Activated B cell treated with CpG ODN at 0.5 μM for 24 hours (primary cell): ENCODE results near the gene MINDY4B. TPM values are rescaled to one million over a fixed set of nuclear protein-coding genes. Genes with fewer than 3 reads are reported as not detected.
"Not testable (repeated sequence)": the region's sequence is repeated elsewhere in the genome, so short reads cannot be mapped to it uniquely, and the experiment has no call there.

Experiments
- ATAC-seq: fragments of 200-7000 bp; cut with Tn5 transposase; one replicate; pipeline ENCODE4 v1.10.0; 2021; ENCODE audit warnings: low read depth, mild to moderate bottlenecking, moderate library complexity
- CTCF ChIA-PET: fragments of 350-600 bp; sonication (Branson Sonifier 250); formaldehyde crosslinking; loops from one replicate; lab custom pipeline; 2021; ENCODE audit warnings: antibody characterized with exemption; lab: Charles Lee
- POLR2A ChIA-PET: fragments of 350-600 bp; sonication (Branson Sonifier 250); formaldehyde crosslinking; loops from one replicate; lab custom pipeline; 2021; ENCODE audit warnings: antibody characterized with exemption; lab: Charles Lee
- DNase-seq: peaks from one replicate; pipeline ENCODE4 v3.0.0; 2022
- H3K27ac Mint-ChIP-seq: one replicate; pipeline ENCODE4 v1.8.0; 2020; ENCODE audit warnings: mixed read lengths
- H3K27me3 Mint-ChIP-seq: one replicate; pipeline ENCODE4 v1.8.0; 2021; ENCODE audit warnings: mixed read lengths
- H3K36me3 Mint-ChIP-seq: one replicate; pipeline ENCODE4 v1.8.0; 2021; ENCODE audit warnings: low read depth, mixed read lengths
- H3K4me1 Mint-ChIP-seq: one replicate; pipeline ENCODE4 v1.8.0; 2021; ENCODE audit warnings: mixed read lengths
- H3K4me3 Mint-ChIP-seq: one replicate; pipeline ENCODE4 v1.8.0; 2020; ENCODE audit warnings: mild to moderate bottlenecking, mixed read lengths
- H3K9me3 Mint-ChIP-seq: one replicate; pipeline ENCODE4 v1.8.0; 2020; ENCODE audit warnings: mixed read lengths
- intact Hi-C: fragments of 100-400 bp; cut with micrococcal nuclease; formaldehyde crosslinking; loops from one replicate; pipeline ENCODE4 v1.15.1; 2024
- total RNA-seq: library from RNA; stranded (reverse); gene quantifications from 2 replicates; pipeline ENCODE4 v1.2.3, GENCODE V29; 2022
- TF ChIP-seq, protein P1 (sequence below): fragments of 200-600 bp; IDR thresholded peaks from one replicate; pipeline ENCODE4 v1.8.0; 2022; ENCODE audit warnings: antibody characterized with exemption, mild to moderate bottlenecking

The MINDY4B gene
- total RNA-seq, 1 donor from 2014 or later: not detected

DNA sequence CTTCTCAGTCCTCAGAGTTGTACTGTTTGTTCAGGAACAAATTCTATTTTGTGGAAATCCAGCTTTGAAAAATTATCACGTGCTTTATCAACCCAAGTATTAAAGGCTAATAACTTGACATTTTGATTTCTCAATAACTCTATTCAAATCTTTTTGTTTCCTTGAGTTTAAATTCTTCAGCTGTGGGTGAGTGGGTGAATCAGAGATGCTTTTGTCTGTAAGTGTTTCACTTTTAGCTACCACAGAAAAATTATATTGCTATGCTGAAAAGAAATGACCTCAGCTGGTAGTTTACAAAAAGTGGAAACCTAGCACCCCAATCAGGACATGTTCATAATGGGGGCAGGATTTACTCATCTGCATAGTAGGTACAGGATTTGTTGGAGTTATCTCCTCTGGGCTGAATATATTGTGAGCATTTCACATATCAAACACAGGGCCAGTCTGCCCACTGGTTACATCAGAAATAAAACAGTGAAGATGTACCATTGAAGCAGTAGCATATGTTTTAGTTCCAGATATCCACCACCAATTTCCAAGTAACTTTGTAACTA, 30.5 kb downstream of the MINDY4B start:
- H3K4me3 Mint-ChIP-seq: no peak overlapping the region
- H3K27me3 Mint-ChIP-seq: no peaks in the 10 kb centered on the region
- ChIA-PET CTCF (interaction anchor here (1.9 kb wide), 1 partner anchor 10 kb away, joined by 8 read pairs; no protein-coding TSS in a partner anchor), POLR2A (no interaction called here)
- H3K27ac Mint-ChIP-seq: no peak overlapping the region
- no peaks in the 10 kb centered on the region for H3K4me1 Mint-ChIP-seq
- DNase-seq: no peak
- no peaks in the 10 kb centered on the region for H3K9me3 Mint-ChIP-seq
- intact Hi-C loops: no loop called here
- H3K36me3 Mint-ChIP-seq: no peaks in the 10 kb centered on the region
- ATAC-seq: no peak
- TF ChIP-seq, protein P1, sequence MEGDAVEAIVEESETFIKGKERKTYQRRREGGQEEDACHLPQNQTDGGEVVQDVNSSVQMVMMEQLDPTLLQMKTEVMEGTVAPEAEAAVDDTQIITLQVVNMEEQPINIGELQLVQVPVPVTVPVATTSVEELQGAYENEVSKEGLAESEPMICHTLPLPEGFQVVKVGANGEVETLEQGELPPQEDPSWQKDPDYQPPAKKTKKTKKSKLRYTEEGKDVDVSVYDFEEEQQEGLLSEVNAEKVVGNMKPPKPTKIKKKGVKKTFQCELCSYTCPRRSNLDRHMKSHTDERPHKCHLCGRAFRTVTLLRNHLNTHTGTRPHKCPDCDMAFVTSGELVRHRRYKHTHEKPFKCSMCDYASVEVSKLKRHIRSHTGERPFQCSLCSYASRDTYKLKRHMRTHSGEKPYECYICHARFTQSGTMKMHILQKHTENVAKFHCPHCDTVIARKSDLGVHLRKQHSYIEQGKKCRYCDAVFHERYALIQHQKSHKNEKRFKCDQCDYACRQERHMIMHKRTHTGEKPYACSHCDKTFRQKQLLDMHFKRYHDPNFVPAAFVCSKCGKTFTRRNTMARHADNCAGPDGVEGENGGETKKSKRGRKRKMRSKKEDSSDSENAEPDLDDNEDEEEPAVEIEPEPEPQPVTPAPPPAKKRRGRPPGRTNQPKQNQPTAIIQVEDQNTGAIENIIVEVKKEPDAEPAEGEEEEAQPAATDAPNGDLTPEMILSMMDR: no peak

DNA sequence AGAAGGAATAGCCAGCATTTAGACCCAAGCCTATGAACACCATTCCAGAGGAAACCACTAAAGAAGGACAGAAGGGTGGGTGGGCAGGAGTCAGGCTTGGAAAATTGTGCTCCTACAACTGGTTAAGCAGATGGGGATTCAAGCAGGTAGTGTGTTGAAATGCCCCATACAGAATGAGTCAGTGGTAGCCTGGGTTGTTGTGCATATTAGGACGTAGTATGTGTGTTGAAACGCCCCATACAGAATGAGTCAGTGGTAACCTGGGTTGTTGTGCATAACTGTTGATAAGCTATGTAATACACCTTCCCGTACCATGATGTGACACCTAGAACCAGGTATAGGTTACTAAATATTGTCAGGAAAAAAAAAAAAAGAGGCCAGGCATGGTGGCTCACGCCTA, 34.0 kb downstream of the MINDY4B start:
- CTCF ChIA-PET: no interaction called here
- Mint-ChIP-seq H3K4me1 (no peaks in the 10 kb centered on the region), H3K27me3 (peaks cover 3% of the 10 kb centered on the region), H3K27ac (no peak overlapping the region), H3K4me3 (no peak overlapping the region), H3K36me3 (no peaks in the 10 kb centered on the region), H3K9me3 (no peaks in the 10 kb centered on the region)
- ATAC-seq (no peak), DNase-seq (no peak)
- TF ChIP-seq, protein P1: no peak
- intact Hi-C loops: no loop called here
- POLR2A ChIA-PET: no interaction called here

DNA sequence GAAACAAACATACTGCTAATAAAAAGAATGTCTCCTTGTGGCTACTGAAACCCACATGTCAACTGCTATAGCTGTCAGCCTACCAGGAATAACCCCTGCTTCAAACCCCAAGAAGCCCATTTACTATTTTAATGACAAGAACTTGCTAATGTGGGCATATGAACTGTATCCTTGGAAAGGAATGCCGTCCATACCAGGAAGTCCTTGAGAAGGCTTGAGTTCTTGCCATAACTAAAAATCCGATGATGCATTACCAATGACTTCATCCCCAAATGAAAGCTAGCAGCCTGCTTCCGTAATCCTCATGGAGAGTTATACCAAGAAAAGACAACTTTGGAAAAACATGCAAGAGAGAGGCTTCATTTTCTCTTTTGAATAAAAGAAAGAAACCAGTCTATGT, 34.8 kb downstream of the MINDY4B start:
- no peaks in the 10 kb centered on the region for H3K9me3 Mint-ChIP-seq
- no peaks in the 10 kb centered on the region for H3K36me3 Mint-ChIP-seq
- H3K4me1 Mint-ChIP-seq: peaks cover under 1% of the 10 kb centered on the region
- no peak for DNase-seq
- ChIA-PET POLR2A (no interaction called here), CTCF (no interaction called here)
- peaks cover 4% of the 10 kb centered on the region for H3K27me3 Mint-ChIP-seq
- H3K27ac Mint-ChIP-seq: no peak overlapping the region
- H3K4me3 Mint-ChIP-seq: no peak overlapping the region
- TF ChIP-seq, protein P1: no peak
- no peak for ATAC-seq
- intact Hi-C loops: no loop called here

DNA sequence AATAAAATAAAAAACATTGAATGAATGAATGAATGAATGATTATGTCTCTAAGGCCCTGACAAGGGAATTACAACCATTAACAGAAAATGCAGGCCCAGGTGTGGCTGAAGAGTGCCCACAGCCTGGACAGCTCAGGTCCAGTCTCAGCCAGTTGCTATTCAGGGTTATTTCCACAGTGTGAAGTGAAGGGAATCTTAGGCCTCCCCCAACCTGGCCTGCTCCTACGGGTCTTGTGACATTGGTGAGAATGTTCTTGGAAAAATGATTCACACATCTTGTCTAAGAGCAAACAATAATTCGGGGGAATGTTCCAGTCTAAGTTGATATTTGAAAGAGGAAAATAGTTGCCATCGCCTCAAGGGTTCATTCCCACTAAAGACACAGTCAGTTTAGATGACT, 37.0 kb downstream of the MINDY4B start:
- DNase-seq (no peak), ATAC-seq (no peak)
- no peak overlapping the region for H3K4me3 Mint-ChIP-seq
- H3K36me3 Mint-ChIP-seq: no peaks in the 10 kb centered on the region
- H3K27me3 Mint-ChIP-seq: peaks cover 5% of the 10 kb centered on the region
- peaks cover 2% of the 10 kb centered on the region for H3K4me1 Mint-ChIP-seq
- H3K27ac Mint-ChIP-seq: no peak overlapping the region
- TF ChIP-seq, protein P1: no peak
- CTCF ChIA-PET: interaction anchor here (1.2 to 2.6 kb wide), 2 partner anchors 147 to 582 kb away, joined by 3 to 7 read pairs; no protein-coding TSS in a partner anchor
- intact Hi-C loops: no loop called here
- POLR2A ChIA-PET: no interaction called here
- H3K9me3 Mint-ChIP-seq: no peaks in the 10 kb centered on the region

DNA sequence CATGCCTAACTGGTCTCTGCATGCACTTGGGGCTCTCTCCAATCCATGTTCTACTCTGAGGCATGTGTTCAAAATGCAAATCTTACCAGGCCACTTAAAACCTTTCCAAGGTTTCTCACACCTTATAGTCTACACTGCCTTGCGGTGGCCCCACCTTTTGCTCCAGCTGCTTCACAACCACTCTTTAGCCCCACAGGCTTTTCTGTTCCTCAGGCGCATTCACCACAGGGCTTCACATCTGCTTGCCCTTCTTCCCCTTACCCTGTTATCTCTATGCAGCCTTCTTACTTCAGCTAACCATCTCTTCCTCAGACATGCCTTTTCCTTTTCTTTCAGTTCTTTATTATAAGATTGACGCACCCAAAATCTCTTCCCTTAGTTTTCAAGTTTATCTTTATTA, 37.8 kb downstream of the MINDY4B start:
- TF ChIP-seq, protein P1: no peak
- no peaks in the 10 kb centered on the region for H3K36me3 Mint-ChIP-seq
- intact Hi-C loops: no loop called here
- H3K4me3 Mint-ChIP-seq: no peak overlapping the region
- no peaks in the 10 kb centered on the region for H3K9me3 Mint-ChIP-seq
- peaks cover 2% of the 10 kb centered on the region for H3K4me1 Mint-ChIP-seq
- H3K27ac Mint-ChIP-seq: no peak overlapping the region
- ChIA-PET CTCF (interaction anchor here (1.2 to 2.6 kb wide), 2 partner anchors 146 to 581 kb away, joined by 3 to 7 read pairs; no protein-coding TSS in a partner anchor), POLR2A (no interaction called here)
- DNase-seq: no peak
- ATAC-seq: no peak
- H3K27me3 Mint-ChIP-seq: peaks cover 5% of the 10 kb centered on the region

DNA sequence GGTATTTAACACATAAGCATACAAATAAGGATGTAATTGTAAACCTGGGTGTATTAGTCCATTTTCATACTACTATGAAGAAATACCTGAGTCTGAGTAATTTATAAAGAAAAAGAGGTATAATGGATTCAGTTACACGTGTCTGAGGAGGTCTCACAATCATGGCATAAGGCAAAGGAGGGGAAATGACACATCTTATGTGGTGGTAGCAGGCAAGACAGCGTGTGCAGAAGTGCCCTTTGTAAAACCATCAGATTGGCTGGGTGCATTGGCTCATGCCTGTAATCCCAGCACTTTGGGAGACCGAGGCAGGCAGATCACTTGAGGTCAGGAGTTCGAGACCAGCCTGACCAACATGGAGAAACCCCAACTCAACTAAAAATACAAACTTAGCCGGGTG, 41.3 kb downstream of the MINDY4B start:
- POLR2A ChIA-PET, H3K27me3 Mint-ChIP-seq, H3K36me3 Mint-ChIP-seq, ATAC-seq, DNase-seq, H3K9me3 Mint-ChIP-seq, H3K4me1 Mint-ChIP-seq, H3K4me3 Mint-ChIP-seq, H3K27ac Mint-ChIP-seq: not testable (repeated sequence)
- intact Hi-C loops: loop anchor here (2.0 to 5.0 kb wide), 2 partner anchors 271 to 897 kb away; no protein-coding TSS in a partner anchor
- CTCF ChIA-PET: interaction anchor here (1.1 to 3.7 kb wide), 5 partner anchors 76 to 336 kb away, joined by 5 to 45 read pairs (median 6); partner anchors contain the start of gene ERICH6
